Activated CD8-positive, alpha-beta memory T cell treated with anti-CD3 and anti-CD28 coated beads, Interleukin-2, amount 10 ng/mL, durations not matched to agents 7 days and 5 days (primary cell): ENCODE results near the gene GPR22. TPM values are rescaled to one million over a fixed set of nuclear protein-coding genes. Genes with fewer than 3 reads are reported as not detected.
A peak's percentile ranks its signal among the peaks of the same experiment; 100 is the strongest.

Experiments used
- ATAC-seq: fragments of 150-1000 bp; cut with Tn5 transposase; one replicate; pipeline ENCODE4 v1.10.0; 2021; ENCODE audit warnings: moderate library complexity
- CTCF ChIA-PET: fragments of 350-600 bp; sonication (Branson Sonifier 250); formaldehyde crosslinking; loops from one replicate; lab custom pipeline; 2021; ENCODE audit warnings: antibody characterized with exemption; lab: Charles Lee
- DNase-seq: peaks from one replicate; pipeline ENCODE4 v3.0.0-alpha.2; 2020
- H3K27ac Mint-ChIP-seq: one replicate; pipeline ENCODE4 v1.8.0; 2021; ENCODE audit warnings: mild to moderate bottlenecking, mixed read lengths
- H3K27me3 Mint-ChIP-seq: one replicate; pipeline ENCODE4 v1.8.0; 2021; ENCODE audit warnings: mixed read lengths
- H3K36me3 Mint-ChIP-seq: one replicate; pipeline ENCODE4 v1.8.0; 2021; ENCODE audit warnings: mild to moderate bottlenecking, mixed read lengths
- H3K4me1 Mint-ChIP-seq: one replicate; pipeline ENCODE4 v1.8.0; 2021; ENCODE audit warnings: mixed read lengths
- H3K4me3 Mint-ChIP-seq: one replicate; pipeline ENCODE4 v1.8.0; 2021; ENCODE audit warnings: mild to moderate bottlenecking, moderate library complexity, mixed read lengths
- H3K9me3 Mint-ChIP-seq: one replicate; pipeline ENCODE4 v1.8.0; 2022; ENCODE audit warnings: low read depth, mixed read lengths
- total RNA-seq, 2 experiments: library from RNA; stranded (reverse); gene quantifications; one replicate each; pipeline ENCODE4 v1.2.3, GENCODE V29; 2021

Gene GPR22
- total RNA-seq, 2 experiments from 2014 or later = not detected

GRCh38 chr7:107461938-107462533, 7.8 kb upstream of the GPR22 start:
- H3K36me3 Mint-ChIP-seq = peaks cover 12% of the 10 kb centered on the region
- ATAC-seq (no peak), DNase-seq (no peak)
- no peaks in the 10 kb centered on the region for H3K4me1 Mint-ChIP-seq
- CTCF ChIA-PET = no interaction called here
- no peak overlapping the region for H3K27ac Mint-ChIP-seq
- no peak overlapping the region for H3K4me3 Mint-ChIP-seq
- no peaks in the 10 kb centered on the region for H3K27me3 Mint-ChIP-seq
- no peaks in the 10 kb centered on the region for H3K9me3 Mint-ChIP-seq

DNA sequence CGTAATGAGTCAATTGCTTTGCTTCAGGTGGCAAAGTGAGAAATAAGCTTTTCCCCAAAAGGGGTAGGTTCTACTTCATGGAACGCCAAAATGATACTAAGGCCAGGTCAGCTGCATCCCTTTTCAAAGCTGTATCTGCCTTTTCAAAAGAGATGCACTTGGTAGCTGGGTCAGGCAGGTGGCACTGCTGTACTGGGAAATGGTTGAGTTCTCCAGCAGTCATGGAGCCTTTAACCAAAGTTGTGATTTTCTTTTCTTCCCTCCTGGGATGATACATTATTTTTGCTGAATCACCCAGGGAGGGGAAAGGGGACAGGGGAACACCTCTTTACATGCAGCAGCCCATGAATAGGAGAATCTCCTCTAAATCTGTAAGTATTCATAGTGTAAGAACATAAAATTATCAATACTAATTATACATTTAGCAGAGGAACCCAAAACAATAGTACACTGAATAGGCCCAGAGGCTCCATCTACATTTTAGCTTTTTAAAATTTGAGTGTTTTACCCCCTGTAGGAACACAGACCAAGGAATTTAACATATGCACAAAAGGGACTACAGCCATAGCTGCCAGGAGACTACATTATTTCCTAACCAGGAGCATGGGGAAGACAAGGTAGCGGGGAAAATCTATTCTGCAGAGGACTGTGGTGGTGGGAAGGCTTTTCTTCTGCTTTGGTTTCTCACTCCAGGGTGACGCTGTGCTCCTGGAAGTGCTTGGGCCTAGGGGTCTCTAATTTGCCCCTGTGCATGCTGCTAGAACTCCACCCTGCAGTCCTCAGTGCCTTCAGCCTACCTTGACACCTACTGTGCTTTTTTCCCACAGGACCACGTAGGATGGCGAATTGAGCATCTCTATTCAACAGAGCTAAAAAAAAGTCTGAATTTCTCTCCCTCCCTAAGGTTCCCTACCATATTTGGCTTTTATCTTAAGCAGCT, 6.4 kb upstream of the GPR22 start:
- Mint-ChIP-seq H3K36me3 (peaks cover 3% of the 10 kb centered on the region), H3K27ac (no peak overlapping the region), H3K9me3 (no peaks in the 10 kb centered on the region), H3K27me3 (no peaks in the 10 kb centered on the region), H3K4me1 (no peaks in the 10 kb centered on the region), H3K4me3 (no peak overlapping the region)
- ATAC-seq = peak; percentile 86
- DNase-seq = peak; percentile 62
- CTCF ChIA-PET = interaction anchor here (0.6 to 2.6 kb wide), 22 partner anchors 9 to 416 kb away, joined by 3 to 16 read pairs (median 4); partner anchors contain the start of genes COG5 and DUS4L

DNA sequence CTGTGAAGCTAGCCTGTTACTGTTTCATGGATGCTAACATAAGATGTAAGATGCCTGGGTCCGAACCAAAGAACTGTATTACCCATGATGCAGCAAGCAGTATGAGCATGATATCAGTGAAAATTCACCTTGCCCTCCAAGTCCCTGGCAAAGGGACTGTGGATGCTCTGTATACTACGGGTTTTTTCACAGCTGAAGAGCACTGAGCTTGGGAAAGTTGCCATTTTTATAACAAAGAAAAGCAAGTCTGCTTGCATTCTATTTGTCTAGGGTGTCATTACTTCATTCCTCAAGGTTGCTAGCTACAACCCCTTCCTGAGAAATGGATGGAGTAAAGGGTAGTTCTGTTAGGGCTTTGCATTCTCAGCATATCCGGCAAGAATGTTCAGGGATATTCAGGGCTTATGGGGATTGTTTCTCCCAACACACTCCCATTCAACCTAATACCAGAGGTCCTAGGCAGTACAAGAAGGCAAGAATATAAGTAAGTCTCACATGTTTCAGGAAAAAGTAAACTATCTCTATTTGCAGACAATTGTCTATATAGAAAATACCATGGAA, 5.1 kb upstream of the GPR22 start:
- DNase-seq (no peak), ATAC-seq (no peak)
- H3K27me3 Mint-ChIP-seq = no peaks in the 10 kb centered on the region
- no peaks in the 10 kb centered on the region for H3K36me3 Mint-ChIP-seq
- no peaks in the 10 kb centered on the region for H3K4me1 Mint-ChIP-seq
- no peaks in the 10 kb centered on the region for H3K9me3 Mint-ChIP-seq
- no peak overlapping the region for H3K27ac Mint-ChIP-seq
- H3K4me3 Mint-ChIP-seq = no peak overlapping the region
- CTCF ChIA-PET = interaction anchor here (0.7 to 2.6 kb wide), 6 partner anchors 15 to 409 kb away, joined by 3 to 16 read pairs (median 8); no protein-coding TSS in a partner anchor

GRCh38 chr7:107467972-107468371, 1.9 kb upstream of the GPR22 start:
- no peak overlapping the region for H3K4me3 Mint-ChIP-seq
- CTCF ChIA-PET = no interaction called here

GRCh38 chr7:107468824-107469223, 1.0 kb upstream of the GPR22 start:
- CTCF ChIA-PET = no interaction called here
- no peaks in the 10 kb centered on the region for H3K9me3 Mint-ChIP-seq
- H3K4me3 Mint-ChIP-seq = no peak overlapping the region
- H3K27me3 Mint-ChIP-seq = no peaks in the 10 kb centered on the region
- ATAC-seq (no peak), DNase-seq (no peak)
- no peaks in the 10 kb centered on the region for H3K4me1 Mint-ChIP-seq
- H3K27ac Mint-ChIP-seq = no peak overlapping the region
- H3K36me3 Mint-ChIP-seq = no peaks in the 10 kb centered on the region

More at GRCh38 chr7:107467972-107468371, 1.9 kb upstream of the GPR22 start:
- no peak overlapping the region for H3K27ac Mint-ChIP-seq
- H3K9me3 Mint-ChIP-seq = no peaks in the 10 kb centered on the region
- no peak for ATAC-seq
- no peaks in the 10 kb centered on the region for H3K36me3 Mint-ChIP-seq
- H3K4me1 Mint-ChIP-seq = no peaks in the 10 kb centered on the region
- H3K27me3 Mint-ChIP-seq = no peaks in the 10 kb centered on the region
- no peak for DNase-seq

GRCh38 chr7:107471292-107472070, 1.6 kb downstream of the GPR22 start:
- DNase-seq (no peak), ATAC-seq (no peak)
- Mint-ChIP-seq H3K9me3 (no peaks in the 10 kb centered on the region), H3K36me3 (no peaks in the 10 kb centered on the region), H3K27ac (no peak overlapping the region), H3K4me3 (no peak overlapping the region), H3K27me3 (no peaks in the 10 kb centered on the region), H3K4me1 (no peaks in the 10 kb centered on the region)
- CTCF ChIA-PET = interaction anchor here (1.6 kb wide), 1 partner anchor 8 kb away, joined by 6 read pairs; no protein-coding TSS in a partner anchor

DNA sequence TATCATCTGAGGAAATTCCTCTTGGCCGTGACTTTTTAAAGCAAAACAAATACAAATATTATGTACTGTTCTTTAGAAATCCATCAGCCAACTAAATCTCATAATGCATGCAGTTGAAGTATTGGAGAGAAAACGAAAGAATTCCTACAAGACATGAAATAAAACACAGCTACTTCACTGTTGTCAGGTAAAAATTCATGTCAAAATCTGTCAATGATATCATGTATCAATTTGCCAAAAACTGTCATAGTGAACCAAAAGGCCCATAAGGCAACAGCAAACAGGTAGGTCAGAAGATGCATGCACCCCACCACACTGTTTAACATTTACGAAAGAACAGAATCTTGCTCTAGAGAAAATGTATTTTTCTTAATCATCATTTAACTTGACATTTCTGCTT, 2.3 kb downstream of the GPR22 start:
- ATAC-seq = no peak
- H3K27me3 Mint-ChIP-seq = no peaks in the 10 kb centered on the region
- CTCF ChIA-PET = interaction anchor here (1.6 kb wide), 1 partner anchor 9 kb away, joined by 6 read pairs; no protein-coding TSS in a partner anchor
- H3K9me3 Mint-ChIP-seq = no peaks in the 10 kb centered on the region
- no peak overlapping the region for H3K4me3 Mint-ChIP-seq
- DNase-seq = no peak
- H3K4me1 Mint-ChIP-seq = no peaks in the 10 kb centered on the region
- no peaks in the 10 kb centered on the region for H3K36me3 Mint-ChIP-seq
- H3K27ac Mint-ChIP-seq = no peak overlapping the region

- no peaks in the 10 kb centered on the region for H3K9me3 Mint-ChIP-seq
- no peak for DNase-seq
- H3K36me3 Mint-ChIP-seq = no peaks in the 10 kb centered on the region
- CTCF ChIA-PET = interaction anchor here (0.6 to 1.0 kb wide), 2 partner anchors 225 to 401 kb away, joined by 3 read pairs; no protein-coding TSS in a partner anchor
- no peak overlapping the region for H3K27ac Mint-ChIP-seq
- no peak overlapping the region for H3K4me3 Mint-ChIP-seq
- ATAC-seq = no peak
- no peaks in the 10 kb centered on the region for H3K27me3 Mint-ChIP-seq
- no peaks in the 10 kb centered on the region for H3K4me1 Mint-ChIP-seq
Observed at GRCh38 chr7:107474104-107474521, 4.3 kb downstream of the GPR22 start.

- H3K27ac Mint-ChIP-seq = no peak overlapping the region
- ATAC-seq (no peak), DNase-seq (no peak)
- H3K4me1 Mint-ChIP-seq = no peaks in the 10 kb centered on the region
- H3K27me3 Mint-ChIP-seq = no peaks in the 10 kb centered on the region
- H3K9me3 Mint-ChIP-seq = no peaks in the 10 kb centered on the region
- CTCF ChIA-PET = no interaction called here
- H3K4me3 Mint-ChIP-seq = no peak overlapping the region
- H3K36me3 Mint-ChIP-seq = no peaks in the 10 kb centered on the region
Observed at GRCh38 chr7:107479303-107479702, 9.4 kb downstream of the GPR22 start.

- ATAC-seq (no peak), DNase-seq (no peak)
- peaks cover 5% of the 10 kb centered on the region for H3K4me1 Mint-ChIP-seq
- H3K36me3 Mint-ChIP-seq = peaks cover 1% of the 10 kb centered on the region
- no peaks in the 10 kb centered on the region for H3K9me3 Mint-ChIP-seq
- H3K27ac Mint-ChIP-seq = no peak overlapping the region
- no peaks in the 10 kb centered on the region for H3K27me3 Mint-ChIP-seq
- CTCF ChIA-PET = no interaction called here
- H3K4me3 Mint-ChIP-seq = no peak overlapping the region
Observed at GRCh38 chr7:107480932-107481331, 11.1 kb downstream of the GPR22 start.

DNA sequence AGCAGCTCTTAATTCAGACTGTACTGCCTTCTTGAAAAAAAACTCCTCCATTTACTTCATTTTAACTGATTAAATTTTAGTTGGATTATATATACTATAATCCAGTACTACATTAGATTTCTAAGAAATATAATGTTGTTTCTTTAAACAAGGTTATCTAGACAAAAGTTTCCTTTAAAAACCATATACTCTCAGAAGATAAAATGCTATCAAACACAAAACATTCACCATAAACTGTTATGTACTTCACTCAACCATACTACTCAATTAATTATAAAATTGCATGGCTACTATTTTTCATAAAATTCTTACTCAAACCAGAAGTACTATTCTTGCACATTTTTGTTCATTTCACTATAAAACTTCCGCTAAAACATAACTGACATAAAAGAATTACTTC, 12.7 kb downstream of the GPR22 start:
- ATAC-seq = no peak
- peaks cover 6% of the 10 kb centered on the region for H3K36me3 Mint-ChIP-seq
- DNase-seq = no peak
- no peak overlapping the region for H3K27ac Mint-ChIP-seq
- no peaks in the 10 kb centered on the region for H3K27me3 Mint-ChIP-seq
- CTCF ChIA-PET = no interaction called here
- peaks cover 2% of the 10 kb centered on the region for H3K9me3 Mint-ChIP-seq
- no peak overlapping the region for H3K4me3 Mint-ChIP-seq
- H3K4me1 Mint-ChIP-seq = peaks cover 11% of the 10 kb centered on the region

GRCh38 chr7:107486041-107486440, 16.2 kb downstream of the GPR22 start:
- ATAC-seq (peak; percentile 74), DNase-seq (no peak)
- Mint-ChIP-seq H3K4me3 (peak overlapping the region; percentile 47), H3K36me3 (peaks cover 10% of the 10 kb centered on the region), H3K27me3 (no peaks in the 10 kb centered on the region), H3K9me3 (peaks cover 2% of the 10 kb centered on the region), H3K4me1 (peaks cover 14% of the 10 kb centered on the region), H3K27ac (peak overlapping the region; percentile 13)
- CTCF ChIA-PET = no interaction called here

- no peak for DNase-seq
- peaks cover 6% of the 10 kb centered on the region for H3K4me1 Mint-ChIP-seq
- H3K36me3 Mint-ChIP-seq = peaks cover 21% of the 10 kb centered on the region
- H3K9me3 Mint-ChIP-seq = no peaks in the 10 kb centered on the region
- ATAC-seq = no peak
- no peaks in the 10 kb centered on the region for H3K27me3 Mint-ChIP-seq
- no peak overlapping the region for H3K27ac Mint-ChIP-seq
- CTCF ChIA-PET = interaction anchor here (1.9 kb wide), 1 partner anchor 8 kb away, joined by 7 read pairs; no protein-coding TSS in a partner anchor
- no peak overlapping the region for H3K4me3 Mint-ChIP-seq
Observed at GRCh38 chr7:107492875-107493274, 23.0 kb downstream of the GPR22 start.
